HG03442 (cell line): ENCODE measurements around the gene EIF2B2.

Experiments
- ATAC-seq: cut with Tn5 transposase; IDR thresholded peaks from one replicate; pipeline ENCODE4 v1.9.1; 2021; ENCODE audit warnings: mild to moderate bottlenecking, moderate library complexity; ENCODE audit not compliant: unreplicated experiment

The EIF2B2 gene

DNA sequence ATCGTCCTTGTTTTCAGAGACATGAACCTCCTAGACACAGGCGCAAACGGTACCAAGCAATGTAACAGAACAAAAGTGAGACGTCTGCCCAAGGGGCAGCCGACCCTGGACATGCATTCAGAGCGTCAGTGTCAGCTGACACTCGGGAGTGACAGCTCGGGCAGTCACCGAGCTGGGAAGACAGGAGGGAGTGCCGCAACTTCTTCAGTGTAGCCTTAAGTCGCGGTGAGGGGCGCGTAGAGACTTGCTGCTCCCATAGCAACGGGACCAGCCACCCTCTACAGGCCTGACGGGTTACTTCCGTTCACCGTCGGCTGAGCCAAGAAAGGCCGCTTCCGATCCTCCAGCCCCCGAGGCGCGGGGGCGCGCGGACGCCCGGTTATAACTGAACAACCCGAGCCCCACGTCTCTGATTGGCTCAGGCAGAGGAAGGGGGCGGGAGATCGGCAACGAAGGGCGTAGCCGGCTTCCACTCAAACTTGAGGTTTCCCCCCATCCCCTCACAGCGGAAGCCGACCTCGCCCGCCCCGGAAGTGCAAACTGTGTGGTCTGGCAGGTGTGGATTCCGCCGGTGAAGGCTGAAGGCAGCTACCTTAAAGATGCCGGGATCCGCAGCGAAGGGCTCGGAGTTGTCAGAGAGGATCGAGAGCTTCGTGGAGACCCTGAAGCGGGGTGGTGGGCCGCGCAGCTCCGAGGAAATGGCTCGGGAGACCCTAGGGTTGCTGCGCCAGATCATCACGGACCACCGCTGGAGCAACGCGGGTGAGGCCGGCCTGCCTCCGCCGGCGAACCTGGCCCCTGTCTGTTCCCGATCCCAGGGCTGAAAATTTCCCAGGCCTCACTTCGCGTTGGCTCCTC lies at the start of gene EIF2B2:
Gene EIF2B2 (plus strand): TSS at position 530 of the 858 bp plus-strand sequence. CDS start 70 bp downstream, at position 600.
- peak; percentile 97 for ATAC-seq

DNA sequence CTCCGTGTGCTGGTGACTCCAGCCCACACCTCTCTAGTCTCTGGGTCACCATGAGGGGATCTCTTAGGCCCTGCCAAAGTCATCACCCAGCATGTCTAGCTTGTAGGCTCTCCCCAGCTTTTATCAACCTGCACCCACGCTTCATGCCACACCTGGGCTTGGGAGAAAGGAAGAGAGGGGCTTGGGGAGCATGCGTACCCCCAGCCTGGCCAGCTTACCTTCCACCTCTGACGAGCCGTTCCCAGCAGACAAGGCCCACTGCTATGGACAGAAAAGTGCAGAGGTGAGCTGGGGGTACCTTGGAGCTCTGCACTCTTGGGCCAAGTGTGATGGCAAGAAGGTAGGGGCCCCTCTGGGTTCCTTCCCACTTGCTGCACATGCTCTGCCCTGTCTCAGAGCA lies 49.0 kb upstream of the EIF2B2 start:
- ATAC-seq, result no peak

DNA sequence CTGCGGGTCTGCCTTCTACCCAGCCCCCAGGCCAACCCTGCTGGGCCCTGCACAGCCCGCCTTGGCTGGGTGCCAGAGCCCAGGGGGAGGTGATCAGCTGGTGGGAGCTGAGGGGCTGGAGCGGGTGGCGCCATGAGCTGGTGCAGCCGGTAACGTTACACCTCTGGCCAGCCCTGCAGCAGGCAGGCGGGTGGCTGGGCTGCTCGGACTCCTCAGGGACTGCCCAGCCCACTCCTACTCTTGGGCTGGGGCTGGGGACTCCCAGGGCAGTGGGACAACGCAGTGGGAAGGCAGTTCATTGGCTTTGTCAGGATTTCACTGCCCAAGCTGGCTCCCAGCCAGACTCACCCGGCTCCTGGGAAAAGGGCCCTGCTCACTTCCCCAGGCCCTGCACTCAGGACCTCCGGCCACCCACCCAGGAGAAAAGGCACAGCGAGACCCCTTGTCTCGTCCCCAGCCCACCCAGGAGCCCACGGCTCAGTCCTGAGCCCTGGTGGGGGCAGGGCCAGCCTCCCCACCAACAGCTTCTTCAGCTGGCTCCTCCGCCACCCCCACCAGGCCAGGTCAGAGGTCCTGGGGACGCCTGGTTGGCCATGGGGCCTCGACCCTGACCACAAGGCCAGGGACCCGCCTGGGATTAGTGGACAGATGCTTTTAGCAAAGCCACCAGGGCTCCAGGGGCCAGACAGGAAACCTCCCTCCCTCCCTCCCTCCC lies 48.3 kb upstream of the EIF2B2 start:
- ATAC-seq, result no peak

DNA sequence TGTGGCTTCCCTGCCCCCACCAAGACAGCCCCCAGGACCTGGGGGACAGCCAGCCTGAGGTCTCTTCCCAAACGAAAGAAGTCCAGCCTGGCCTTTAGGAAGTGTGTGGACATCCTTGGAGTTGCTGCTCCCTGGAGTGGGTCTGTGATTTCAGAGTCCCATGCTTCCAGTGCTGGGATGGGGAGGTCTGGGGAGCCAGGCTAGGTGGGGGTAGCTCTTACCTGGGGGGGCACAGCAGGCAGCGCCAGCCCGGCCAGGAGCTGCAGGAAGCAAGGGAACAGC lies 47.8 kb upstream of the EIF2B2 start:
- no peak for ATAC-seq

DNA sequence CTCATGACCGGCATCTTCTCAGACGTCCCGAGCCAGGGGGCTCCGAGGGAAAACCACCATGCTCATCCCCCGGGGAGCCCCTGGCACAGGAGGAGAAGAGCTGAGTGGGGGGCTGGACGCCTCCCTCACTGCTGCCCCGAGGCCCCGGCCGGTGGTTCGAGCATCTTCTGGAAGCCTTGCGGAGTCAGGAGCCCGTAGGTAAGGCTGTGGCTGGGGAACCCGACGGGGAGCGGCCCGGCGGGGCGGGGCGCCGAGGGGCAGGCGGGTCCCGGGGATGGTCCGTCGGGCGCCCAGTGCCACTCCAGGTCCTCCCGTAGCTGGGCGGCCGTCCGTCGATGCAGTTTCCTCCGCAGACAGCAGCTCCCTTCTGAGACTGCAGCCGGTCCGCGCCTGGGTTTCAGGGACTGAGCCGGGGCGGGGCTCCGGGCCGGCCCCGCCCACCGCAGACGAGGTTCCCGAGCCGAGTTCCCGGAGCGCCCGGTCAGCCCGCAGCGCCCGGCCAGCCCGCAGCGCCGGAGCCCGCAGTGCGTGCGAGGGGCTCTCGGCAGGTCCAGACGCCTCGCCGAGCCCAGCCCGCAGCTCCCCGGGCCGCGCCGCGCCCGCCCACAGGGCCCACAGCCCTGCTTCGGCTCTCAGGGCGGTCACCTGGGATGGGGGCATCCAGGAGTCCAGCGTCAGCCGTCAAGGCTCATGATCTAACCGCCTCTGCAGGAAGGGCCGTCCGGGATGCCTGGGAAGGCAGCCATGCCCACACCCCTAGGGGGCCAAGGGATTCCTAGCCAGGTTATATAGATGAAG lies 47.3 kb upstream of the EIF2B2 start, which contains the start of gene PGF:
Gene PGF (minus strand): TSS at position 369 of the 798 bp plus-strand sequence. CDS start 355 bp downstream, at position 14.
- no peak for ATAC-seq

DNA sequence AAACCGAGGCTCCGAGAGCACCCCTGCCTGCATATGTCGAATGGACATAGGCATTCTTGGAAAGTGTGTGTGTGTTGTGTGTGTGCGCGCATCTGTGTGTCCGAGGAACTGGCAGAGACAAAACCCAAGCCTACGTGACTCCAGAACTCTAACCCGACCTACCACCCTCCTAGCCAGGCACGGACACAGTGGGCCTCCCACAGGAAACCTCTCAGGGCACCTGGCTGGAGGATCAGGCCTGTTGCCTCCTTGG lies 46.8 kb upstream of the EIF2B2 start:
- ATAC-seq, result no peak

DNA sequence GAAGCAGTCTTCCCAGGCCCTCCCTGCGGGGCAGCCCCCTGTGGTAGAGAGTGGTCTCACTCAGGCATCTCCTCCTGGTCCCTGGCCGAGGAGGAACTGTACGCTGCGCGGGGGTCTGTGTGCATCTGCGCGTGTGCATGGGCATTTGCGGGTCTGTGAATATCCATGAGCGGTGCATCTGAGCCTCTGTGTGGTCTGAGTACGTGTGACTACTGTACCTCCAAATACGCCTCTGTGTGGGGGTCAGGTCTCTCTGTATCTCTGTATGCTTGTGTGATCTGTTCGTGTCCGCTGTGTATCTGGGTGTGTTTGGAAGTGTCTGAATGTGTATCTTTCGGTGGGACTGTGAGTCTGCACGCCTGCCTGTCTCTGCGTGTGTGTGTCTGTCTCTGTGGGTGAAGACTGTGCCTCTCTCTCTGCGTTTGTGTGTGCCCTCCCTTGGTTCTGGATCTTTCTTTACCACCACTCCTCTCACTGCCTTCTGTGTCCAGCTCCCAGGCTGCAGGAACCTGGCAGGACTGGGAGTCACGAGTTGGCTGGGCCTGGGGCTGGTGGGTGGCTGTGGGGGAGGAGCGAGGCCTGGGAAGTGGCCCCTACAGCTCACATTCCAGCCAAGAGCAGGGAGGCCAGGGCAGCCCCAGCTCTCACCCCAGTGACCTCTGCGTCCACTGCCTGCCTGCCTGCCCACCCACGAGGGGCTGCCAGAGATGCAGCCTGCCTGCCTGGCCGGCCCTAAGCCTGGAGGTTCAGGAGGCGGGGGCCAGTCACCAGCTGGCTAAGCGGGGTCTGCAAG lies 46.2 kb upstream of the EIF2B2 start:
- no peak for ATAC-seq

DNA sequence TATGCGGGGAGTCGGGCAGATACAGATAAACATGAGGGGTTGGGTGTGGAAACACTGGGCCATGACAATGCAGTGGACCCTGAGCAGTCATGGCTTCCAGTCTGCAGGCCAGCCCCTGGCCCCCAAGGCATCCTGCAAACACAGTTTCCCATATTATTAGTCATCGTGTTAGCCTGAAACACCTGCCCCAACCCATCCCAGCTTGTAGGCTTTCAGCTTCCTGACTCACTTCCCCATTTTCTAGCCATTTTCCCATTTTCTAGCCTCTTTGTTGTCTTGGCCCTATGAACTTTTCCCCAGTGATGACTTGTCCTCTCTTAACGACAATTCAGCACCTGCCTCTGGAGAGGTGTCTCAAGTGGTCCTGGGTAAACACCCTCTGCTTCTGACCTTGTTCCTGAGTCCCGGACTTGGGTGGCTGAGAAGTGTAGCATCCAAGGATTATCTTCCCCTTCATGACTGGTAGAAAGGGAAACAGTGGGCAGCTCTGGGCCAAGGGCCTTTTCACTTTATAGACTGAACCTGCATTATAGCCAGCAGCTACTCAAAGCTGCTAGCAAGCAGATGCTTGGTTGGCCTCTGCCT lies 43.0 kb upstream of the EIF2B2 start:
- ATAC-seq, result no peak

DNA sequence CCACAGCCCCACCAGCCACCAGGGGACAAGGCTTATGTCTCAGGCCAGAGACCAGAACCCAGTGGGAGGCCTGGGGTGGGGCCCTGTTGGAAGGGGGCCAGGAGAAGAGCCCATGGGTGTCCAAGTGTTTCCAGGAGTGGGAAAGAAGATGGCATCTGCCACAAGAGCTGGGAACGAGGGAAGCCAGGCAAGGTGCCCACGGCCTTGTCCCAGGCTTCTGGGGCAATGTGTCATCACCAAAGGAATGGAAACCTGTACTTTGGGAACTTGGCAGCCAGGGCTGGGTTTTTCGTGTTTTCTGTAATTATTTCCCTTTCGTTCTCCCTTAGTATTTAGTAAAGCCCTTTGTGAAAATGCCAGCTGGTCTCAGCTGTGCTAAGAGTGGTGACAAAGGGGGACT lies 42.0 kb upstream of the EIF2B2 start:
- no peak for ATAC-seq

DNA sequence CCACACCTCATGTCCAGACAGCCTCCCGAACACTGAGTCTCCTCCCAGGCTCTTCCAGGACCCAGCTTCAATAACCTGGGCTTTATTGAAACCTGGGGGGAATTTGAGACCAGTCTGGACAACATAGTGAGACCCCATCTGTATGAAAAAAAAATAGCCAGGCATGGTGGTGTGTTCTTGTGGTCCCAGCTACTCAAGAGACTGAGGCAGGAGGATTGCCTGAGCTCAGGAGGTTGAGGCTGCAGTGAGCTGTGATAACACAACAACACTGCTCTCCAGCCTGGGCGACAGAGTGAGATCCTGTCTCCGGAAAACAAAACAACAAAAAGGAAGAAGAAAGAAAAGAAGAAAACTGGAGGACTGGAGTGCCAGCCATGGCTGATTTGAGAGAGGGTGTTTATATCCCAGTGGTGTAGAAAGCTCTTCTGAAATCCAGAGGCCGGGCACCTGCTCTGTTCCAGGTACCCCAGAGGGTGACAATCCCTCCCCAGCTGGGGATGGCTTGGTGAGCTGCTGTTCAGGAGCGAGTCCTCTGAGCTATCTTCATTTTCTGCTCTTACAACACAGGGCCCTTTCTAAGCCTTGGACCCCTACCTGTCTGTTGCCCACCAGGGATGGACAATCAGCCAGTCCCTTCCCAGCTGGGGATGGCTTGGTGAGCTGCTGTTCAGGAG lies 41.3 kb upstream of the EIF2B2 start:
- ATAC-seq, result no peak

DNA sequence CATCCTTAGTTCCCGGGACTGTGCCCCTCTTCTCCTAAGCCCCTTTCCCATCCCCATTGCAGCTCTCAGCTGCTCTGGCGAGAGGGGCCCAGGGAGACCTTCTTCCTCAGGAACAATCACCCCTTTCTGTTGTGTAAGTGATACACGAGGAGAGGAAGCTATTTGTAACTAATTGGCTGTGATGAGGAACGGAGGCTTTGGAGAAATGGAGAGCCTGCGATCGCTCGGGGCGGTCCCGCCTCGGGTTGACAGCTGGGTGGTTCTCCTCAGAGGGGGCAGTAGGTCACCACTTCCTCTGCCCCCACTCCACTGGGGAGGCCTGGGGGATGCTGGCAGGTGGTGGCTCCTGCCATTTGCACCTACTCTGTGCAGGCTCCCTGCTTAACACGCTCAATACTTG lies 40.7 kb upstream of the EIF2B2 start:
- ATAC-seq, result no peak

DNA sequence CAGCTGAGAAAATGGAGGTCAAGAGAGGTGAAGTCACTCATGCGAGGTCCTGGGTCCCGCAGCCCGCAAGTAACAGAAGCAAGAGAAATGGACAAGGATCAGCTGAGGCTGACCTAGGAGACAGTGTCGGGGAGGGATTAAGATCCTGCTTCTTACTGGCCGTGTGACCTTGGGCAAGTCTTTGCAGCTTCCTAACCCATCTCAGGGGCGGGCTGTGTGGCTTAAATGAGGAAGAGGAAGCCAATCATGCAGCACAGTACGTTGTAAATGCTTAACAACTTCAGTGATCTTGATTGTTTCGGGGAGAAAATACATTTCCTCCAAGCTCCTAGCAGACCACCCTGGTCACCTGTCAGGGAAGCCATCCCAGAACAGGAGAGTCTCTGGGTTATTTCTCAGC lies 40.2 kb upstream of the EIF2B2 start:
- ATAC-seq, result no peak

DNA sequence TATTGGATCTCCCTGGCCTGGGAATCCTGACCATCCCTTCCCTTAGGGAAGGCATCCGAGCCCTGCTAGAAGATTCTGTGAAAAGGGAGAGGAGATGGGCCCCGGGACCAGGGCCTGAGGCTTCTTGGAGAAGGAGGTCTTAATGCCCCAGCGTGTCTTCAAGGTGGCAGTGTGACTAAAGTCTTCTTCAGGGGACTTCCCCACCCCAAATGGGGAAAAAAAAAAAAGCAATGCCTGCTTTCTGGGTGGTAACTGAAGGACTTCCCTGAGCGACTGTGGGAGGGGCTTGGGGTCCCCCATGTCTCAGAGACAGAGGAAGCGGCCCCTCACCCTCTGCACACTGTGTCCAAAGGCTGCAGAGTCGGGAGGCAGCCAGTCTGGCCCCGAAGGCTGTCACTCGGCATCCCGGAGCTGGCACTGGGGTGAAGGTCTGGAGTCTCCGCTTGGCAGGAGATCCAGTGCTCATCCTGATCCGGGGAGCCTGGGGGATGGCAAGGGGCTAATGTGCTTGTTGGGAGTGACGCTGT lies 39.5 kb upstream of the EIF2B2 start:
- no peak for ATAC-seq

DNA sequence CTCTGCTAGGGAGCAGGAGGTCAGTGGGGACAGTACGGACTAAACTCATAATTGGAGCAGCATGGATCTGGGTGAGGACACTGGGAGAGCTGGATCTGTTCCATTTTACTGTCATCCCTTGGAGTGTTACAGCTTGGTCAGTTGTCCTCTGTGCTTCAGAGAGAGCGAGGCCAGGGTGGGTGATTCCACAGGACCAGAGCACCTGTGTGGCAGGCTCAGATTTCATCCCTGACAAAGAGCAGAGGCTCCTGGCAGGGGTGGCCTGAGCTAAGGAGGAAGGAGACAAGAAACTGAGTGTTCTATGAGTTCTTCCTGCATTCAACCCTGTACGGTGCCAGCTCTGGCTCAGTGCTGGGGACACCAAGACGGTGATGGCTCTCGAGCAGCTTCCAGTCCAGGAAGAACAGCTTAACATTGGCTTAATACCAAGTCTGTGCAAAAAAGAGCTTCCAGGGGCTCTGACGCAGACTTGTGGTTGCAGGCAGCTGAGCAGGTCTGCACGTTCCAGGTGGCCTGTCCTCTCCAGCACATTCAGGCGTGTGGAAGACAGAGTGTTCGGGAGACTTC lies 38.9 kb upstream of the EIF2B2 start:
- ATAC-seq, result no peak

DNA sequence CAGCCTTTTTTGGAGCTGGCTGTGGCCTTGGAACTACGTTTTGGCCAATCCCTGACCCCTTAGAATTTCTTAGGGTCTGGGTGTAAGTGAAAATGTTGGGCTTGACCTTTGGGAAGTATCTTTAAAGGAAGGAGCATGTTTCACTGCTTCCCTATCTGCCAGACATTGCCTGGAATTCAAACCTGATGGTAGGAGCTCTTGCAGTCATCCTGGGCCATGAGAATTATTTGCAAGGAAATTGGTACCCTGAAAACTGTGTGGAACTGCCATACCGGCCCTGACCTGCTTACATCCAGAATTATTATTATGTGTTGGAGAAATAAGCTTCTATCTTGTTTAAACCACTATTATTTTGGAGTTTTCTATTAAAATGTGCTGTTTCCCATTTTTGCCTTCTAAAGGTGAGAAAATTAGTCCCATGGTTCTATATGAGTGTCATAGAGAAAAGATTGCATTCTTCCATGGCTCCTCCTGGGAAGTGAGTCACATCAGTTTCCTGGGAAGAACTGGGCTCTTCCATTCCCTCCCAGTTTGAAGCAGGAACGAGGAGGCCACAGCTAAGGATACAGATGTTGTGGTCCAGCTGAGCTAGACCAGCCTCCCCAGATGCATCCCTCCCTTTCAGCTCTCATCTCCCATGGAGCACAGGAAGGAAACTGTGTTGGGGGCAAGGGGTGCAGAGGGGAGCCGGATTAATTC lies 37.8 kb upstream of the EIF2B2 start:
- ATAC-seq, result no peak

DNA sequence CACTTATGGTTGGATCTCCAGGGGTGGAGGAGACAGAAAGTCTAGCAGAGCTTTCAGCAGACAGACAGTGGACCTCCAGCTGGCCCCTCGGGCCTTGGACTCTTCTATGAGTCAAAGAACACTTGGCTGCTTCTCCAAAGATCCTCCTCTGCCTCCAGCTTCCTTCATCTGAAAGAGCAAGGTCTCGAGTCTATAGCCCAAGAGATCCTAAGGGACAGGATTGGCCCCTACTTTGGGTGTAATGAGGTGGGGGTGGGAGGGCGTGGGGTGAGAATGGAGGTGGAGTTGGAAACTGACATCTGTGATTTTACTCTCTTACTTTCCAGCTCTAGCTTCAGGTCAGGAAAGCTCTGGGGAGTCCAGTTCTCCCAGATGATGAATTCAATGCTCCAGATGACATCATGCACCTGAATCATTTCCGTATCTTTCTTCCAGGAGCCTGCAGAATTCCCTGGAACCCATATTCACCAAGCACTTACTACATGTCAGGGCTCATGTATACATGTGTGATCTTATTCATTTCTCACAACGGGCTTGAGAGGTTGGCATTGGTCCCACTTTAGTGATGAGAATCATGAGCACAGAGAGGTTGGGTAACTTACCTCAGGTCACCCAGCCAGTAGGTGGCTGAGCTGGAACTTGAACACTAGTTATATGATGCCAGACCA lies 37.1 kb upstream of the EIF2B2 start:
- ATAC-seq, result no peak

DNA sequence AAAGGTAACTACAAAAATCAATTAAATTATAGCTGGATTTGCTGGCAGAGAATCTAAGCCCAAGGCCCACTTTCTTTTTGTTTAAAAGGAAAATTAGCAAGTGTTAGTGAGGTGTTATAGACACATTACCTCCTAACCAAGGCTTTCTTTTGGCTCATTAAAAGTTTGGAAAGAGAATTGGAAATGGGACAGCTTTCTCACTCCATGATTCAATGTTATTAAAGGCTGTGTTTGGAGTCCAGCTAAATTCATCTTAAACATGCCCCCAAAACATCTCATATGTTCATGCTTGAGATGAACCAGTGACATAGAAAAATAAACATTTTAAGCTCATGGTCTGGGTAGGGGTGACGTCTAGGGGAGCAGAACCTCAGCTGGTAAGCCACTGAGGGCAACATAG lies 33.9 kb upstream of the EIF2B2 start:
- ATAC-seq, result no peak

DNA sequence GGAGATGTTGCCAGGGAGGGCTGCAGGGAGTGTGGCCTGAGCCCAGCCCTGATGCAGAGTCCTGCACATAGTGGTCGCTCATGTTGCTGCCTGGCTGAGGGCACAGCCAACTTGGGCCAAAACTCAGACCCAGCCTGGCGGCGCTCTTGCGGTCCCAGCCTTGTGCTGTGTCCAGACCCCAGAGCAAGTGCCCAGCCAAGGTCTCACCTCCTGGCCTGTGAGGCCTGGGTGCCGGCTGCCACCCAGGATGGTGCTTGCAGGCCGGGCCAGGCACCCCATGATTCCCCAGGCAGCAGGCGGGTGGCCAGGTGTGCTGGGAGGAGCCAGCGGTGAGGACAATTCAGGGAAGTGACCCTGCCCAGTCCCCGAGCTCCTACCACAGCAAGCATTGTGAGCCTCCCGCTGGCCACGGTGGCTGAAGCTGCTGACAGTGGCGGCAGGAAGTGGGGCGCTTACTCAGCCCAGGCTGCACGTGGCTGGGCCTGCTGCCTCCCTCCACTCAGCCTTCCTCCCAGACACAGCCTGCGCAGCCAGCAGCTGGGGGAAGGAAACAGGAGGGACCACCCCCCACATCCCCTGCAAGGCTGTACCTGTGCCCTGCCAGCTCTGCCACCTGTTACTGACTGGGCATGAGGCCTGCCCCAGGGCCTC lies 29.6 kb upstream of the EIF2B2 start:
- ATAC-seq, result no peak
